IPS-NIHi11 (cell line): ENCODE data around the gene METRNL.
"Not testable (repeated sequence)": the region's sequence is repeated elsewhere in the genome, so short reads cannot be mapped to it uniquely, and the experiment has no call there.

Experiments
- DNase-seq: peaks from one replicate; pipeline ENCODE4 v3.0.0; 2012; ENCODE audit warnings: mixed read lengths, low spot score

METRNL gene

DNA sequence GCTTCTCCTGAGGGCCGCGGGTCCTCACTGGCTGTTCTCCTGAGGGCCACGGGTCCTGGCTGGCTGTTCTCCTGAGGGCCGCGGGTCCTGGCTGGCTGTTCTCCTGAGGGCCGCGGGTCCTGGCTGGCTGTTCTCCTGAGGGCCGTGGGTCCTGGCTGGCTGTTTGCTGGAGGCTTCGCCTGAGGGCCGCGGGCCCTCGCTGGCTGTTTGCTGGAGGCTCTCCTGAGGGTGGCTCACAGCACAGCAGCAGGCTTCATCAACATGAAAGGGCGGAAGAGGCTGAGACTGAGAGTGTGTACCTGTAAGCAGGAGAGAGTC, 60.8 kb downstream of the METRNL start:
- DNase-seq = not testable (repeated sequence)

DNA sequence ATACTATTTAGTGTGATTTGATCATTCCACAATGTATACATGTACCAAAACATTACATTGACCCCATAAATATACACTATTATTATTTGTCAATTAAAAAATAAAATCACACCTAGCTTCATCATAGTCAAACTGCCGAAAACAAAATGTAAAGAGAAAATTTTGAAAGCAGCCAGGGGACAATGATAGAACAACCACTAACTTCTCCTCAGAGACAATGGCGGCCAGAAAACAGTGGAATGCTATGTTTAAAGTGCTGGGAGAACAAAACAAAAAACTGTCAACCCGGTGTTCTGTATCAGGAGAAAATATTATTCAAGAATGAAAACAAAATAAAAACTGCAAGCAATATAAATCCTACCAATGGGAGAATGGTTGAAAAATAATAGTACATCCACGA, 63.2 kb downstream of the METRNL start:
- no peak for DNase-seq

DNA sequence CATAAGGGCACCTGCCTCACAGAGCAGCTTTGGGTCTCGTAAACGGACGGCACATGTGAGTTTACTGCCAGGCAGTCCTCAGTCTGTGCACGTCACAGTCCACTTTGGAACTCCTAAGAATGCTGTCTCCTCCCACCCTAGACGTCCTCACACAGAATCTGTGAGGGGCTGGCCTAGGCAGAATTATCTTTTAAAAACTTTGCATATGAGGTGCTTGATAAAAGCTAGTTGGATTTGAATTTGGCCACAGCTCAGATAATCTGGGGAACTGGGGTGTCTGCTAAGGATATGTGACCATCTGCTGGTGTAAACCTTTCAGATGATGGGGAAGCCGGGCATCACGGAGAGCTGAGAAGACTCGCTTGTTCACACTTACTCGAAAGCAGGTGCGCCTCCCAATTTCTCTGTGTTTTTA, 64.4 kb downstream of the METRNL start:
- DNase-seq = no peak
